ENCODE data around the gene PPP4R2.

Gene PPP4R2

DNA sequence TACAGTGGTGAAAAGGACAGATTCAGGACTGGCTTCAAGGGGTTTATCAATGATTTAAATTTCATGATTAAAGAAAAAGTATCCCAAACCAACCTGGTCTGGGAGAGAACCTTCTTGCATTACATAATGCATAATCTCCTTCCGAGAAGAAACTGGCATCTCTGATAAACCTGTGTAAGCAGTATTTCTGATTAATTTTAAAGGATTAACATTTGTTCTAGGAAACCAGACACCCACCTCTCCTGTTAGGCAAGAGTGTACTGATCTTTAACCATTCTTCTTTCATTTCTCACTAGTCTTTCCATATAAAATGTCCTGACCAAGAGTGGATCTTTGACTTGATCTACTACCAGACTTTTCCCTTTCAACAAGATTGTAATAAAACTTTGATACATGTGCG lies 22.8 kb upstream of the PPP4R2 start:
- Histone ChIP-seq H2AFZ (ENCODE audit: low read depth, low read length, severe bottlenecking) (no peak overlapping the region), H3K4me3 (ENCODE audit: insufficient read depth, low read length, poor library complexity, severe bottlenecking) (no peak overlapping the region), H3K27ac (ENCODE audit: low read depth, low read length) (no peak overlapping the region), H3K9me2 (replicated peaks; ENCODE audit: insufficient read depth, low read length) (no peaks in the 10 kb centered on the region), H3K27me3 (ENCODE audit: low read length) (no peaks in the 10 kb centered on the region), H3K36me3 (ENCODE audit: low read length) (no peaks in the 10 kb centered on the region), H3F3A (ENCODE audit: insufficient read depth) (no peaks in the 10 kb centered on the region), H4K20me1 (ENCODE audit: low read depth, low read length) (no peaks in the 10 kb centered on the region), H3K4me2 (ENCODE audit: low read depth, low read length, poor library complexity, severe bottlenecking) (no peak overlapping the region), H3K9ac (ENCODE audit: low read length) (no peak overlapping the region), H3K79me2 (ENCODE audit: insufficient read depth, low read length) (no peaks in the 10 kb centered on the region), H3K9me3 (ENCODE audit: insufficient read depth, low read length) (no peaks in the 10 kb centered on the region)
- TF ChIP-seq, protein P1, sequence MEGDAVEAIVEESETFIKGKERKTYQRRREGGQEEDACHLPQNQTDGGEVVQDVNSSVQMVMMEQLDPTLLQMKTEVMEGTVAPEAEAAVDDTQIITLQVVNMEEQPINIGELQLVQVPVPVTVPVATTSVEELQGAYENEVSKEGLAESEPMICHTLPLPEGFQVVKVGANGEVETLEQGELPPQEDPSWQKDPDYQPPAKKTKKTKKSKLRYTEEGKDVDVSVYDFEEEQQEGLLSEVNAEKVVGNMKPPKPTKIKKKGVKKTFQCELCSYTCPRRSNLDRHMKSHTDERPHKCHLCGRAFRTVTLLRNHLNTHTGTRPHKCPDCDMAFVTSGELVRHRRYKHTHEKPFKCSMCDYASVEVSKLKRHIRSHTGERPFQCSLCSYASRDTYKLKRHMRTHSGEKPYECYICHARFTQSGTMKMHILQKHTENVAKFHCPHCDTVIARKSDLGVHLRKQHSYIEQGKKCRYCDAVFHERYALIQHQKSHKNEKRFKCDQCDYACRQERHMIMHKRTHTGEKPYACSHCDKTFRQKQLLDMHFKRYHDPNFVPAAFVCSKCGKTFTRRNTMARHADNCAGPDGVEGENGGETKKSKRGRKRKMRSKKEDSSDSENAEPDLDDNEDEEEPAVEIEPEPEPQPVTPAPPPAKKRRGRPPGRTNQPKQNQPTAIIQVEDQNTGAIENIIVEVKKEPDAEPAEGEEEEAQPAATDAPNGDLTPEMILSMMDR (IDR thresholded peaks at IDR 0.05; ENCODE audit: insufficient read depth, low read length, poor library complexity, severe bottlenecking): no peak
- TF ChIP-seq EZH2phosphoT487 (conservative IDR thresholded peaks at IDR 0.05; ENCODE audit: low read length): no peak

DNA sequence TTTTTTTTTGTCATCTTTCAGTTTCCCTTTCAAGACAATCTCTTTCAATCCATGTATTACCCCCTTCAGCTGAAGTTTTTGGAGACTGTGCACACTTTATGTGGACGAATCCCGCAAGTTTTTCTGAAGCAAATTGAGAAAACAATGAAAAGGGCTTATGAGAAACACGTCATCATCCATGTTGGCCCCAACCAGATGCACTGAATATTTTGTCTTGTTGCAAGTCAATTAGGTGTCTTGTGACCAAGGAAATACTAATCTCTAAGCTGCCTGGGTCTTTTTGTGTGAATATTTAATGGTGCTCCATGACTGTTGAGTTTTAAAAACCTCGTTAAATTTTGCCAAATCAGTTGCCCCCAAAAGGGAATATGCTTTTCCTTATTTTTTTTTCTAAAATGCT lies 21.7 kb upstream of the PPP4R2 start:
- no peaks in the 10 kb centered on the region for H4K20me1 ChIP-seq (ENCODE audit: low read depth, low read length)
- no peaks in the 10 kb centered on the region for H3K36me3 ChIP-seq (ENCODE audit: low read length)
- H3K79me2 ChIP-seq (ENCODE audit: insufficient read depth, low read length): no peaks in the 10 kb centered on the region
- no peaks in the 10 kb centered on the region for H3K27me3 ChIP-seq (ENCODE audit: low read length)
- H3K9me2 ChIP-seq (replicated peaks; ENCODE audit: insufficient read depth, low read length): no peaks in the 10 kb centered on the region
- H2AFZ ChIP-seq (ENCODE audit: low read depth, low read length, severe bottlenecking): no peak overlapping the region
- no peak overlapping the region for H3K27ac ChIP-seq (ENCODE audit: low read depth, low read length)
- H3K4me2 ChIP-seq (ENCODE audit: low read depth, low read length, poor library complexity, severe bottlenecking): no peak overlapping the region
- no peak overlapping the region for H3K9ac ChIP-seq (ENCODE audit: low read length)
- no peak overlapping the region for H3K4me3 ChIP-seq (ENCODE audit: insufficient read depth, low read length, poor library complexity, severe bottlenecking)
- H3K9me3 ChIP-seq (ENCODE audit: insufficient read depth, low read length): no peaks in the 10 kb centered on the region
- TF ChIP-seq, protein P1 (IDR thresholded peaks at IDR 0.05; ENCODE audit: insufficient read depth, low read length, poor library complexity, severe bottlenecking): no peak
- no peak for TF ChIP-seq EZH2phosphoT487 (conservative IDR thresholded peaks at IDR 0.05; ENCODE audit: low read length)
- H3F3A ChIP-seq (ENCODE audit: insufficient read depth): no peaks in the 10 kb centered on the region

DNA sequence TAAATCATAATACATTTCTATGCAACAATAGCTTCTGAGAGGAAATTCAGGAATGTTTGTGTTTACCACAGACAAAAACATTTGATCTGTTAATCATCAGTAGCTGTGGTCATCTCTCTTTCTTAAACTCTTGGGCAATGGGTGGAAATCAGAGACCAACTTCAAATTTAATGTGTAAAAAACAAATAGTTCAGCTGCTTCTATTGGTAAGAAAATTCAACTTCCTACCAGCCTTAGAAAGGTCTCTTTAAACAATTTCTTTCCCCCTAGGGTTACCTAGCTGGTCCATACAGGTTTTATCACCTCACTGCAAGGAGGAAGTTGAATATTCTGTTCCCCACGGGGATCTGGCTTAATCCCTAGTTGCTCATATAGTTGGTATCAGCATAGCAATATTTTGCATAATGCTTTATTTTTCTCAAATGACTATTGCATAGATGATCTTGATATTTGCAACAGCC lies 20.3 kb upstream of the PPP4R2 start:
- Histone ChIP-seq H4K20me1 (ENCODE audit: low read depth, low read length) (no peaks in the 10 kb centered on the region), H3K9me2 (replicated peaks; ENCODE audit: insufficient read depth, low read length) (no peaks in the 10 kb centered on the region), H3K27ac (ENCODE audit: low read depth, low read length) (no peak overlapping the region), H3F3A (ENCODE audit: insufficient read depth) (no peaks in the 10 kb centered on the region), H3K9me3 (ENCODE audit: insufficient read depth, low read length) (no peaks in the 10 kb centered on the region), H3K4me2 (ENCODE audit: low read depth, low read length, poor library complexity, severe bottlenecking) (no peak overlapping the region), H3K4me3 (ENCODE audit: insufficient read depth, low read length, poor library complexity, severe bottlenecking) (no peak overlapping the region), H3K27me3 (ENCODE audit: low read length) (no peaks in the 10 kb centered on the region), H3K79me2 (ENCODE audit: insufficient read depth, low read length) (no peaks in the 10 kb centered on the region), H2AFZ (ENCODE audit: low read depth, low read length, severe bottlenecking) (no peak overlapping the region), H3K36me3 (ENCODE audit: low read length) (no peaks in the 10 kb centered on the region), H3K9ac (ENCODE audit: low read length) (no peak overlapping the region)
- no peak for TF ChIP-seq EZH2phosphoT487 (conservative IDR thresholded peaks at IDR 0.05; ENCODE audit: low read length)
- TF ChIP-seq, protein P1 (IDR thresholded peaks at IDR 0.05; ENCODE audit: insufficient read depth, low read length, poor library complexity, severe bottlenecking): no peak
